ENCODE measurements around the gene OR2W1. TPM values are rescaled to one million over a fixed set of nuclear protein-coding genes. Genes with fewer than 3 reads are reported as not detected.

Gene OR2W1
- total RNA-seq, 1 experiment from 2014 or later: not detected

- in situ Hi-C loops (cut with HindIII; ENCODE audit: low pct_unique_long_range_greater_than_20kb, low sequenced_read_pairs): loop anchor here (10.0 kb wide), 1 partner anchor 75 kb away; no protein-coding TSS in a partner anchor
- DNase-seq (ENCODE audit: low read depth): no peak
These were observed 35.6 kb downstream of the OR2W1 start for GRCh38 chr6:29009358-29009757.

- in situ Hi-C loops (cut with HindIII; ENCODE audit: low pct_unique_long_range_greater_than_20kb, low sequenced_read_pairs): loop anchor here (10.0 kb wide), 1 partner anchor 73 kb away; no protein-coding TSS in a partner anchor
These were observed 36.9 kb downstream of the OR2W1 start for GRCh38 chr6:29008089-29008488.

DNA sequence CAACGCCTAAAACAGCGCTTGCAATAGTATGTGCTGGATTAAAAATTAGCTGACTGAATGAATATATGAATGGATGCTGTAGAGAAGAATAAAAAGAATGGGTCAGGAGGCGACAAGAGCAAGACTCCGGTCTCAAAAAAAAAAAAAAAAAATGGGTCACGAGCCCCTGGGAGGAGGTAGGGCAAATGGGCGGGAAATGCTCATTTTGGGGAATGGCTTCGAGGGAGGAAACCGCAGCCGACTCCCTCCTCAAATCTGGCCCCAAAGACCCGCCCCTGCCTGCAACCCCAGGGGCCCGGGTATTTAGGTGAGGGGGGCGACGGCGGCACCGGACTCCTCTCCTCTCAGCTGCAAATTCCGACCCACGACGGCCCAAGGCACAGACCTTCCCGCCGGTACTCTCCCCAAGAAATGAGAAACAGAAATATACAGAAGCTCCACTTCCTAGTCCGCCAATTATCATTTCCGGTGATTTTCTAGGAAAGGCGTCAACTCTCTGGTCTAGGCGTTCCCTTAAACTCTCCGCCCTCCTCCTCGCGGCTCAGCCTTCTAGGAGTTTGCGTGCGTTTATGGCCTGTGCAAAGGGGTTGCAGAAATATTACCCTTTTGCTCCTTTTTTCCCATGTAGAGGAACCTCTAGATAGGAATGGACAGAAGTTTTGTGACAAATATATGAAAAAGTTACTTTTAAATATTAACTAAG, 39.6 kb downstream of the OR2W1 start, which contains the start of gene ZNF311:
Gene ZNF311 (minus strand): TSS at position 133 of the 703 bp plus-strand sequence. CDS start 1,361 bp downstream, outside the sequence.
- DNase-seq (ENCODE audit: low read depth): peak; percentile 78
- in situ Hi-C loops (cut with HindIII; ENCODE audit: low pct_unique_long_range_greater_than_20kb, low sequenced_read_pairs): loop anchor here (10.0 kb wide), 1 partner anchor 71 kb away; no protein-coding TSS in a partner anchor

More at GRCh38 chr6:29008089-29008488, 36.9 kb downstream of the OR2W1 start:
- DNase-seq (ENCODE audit: low read depth): no peak

GRCh38 chr6:28996844-28997510, 48.0 kb downstream of the OR2W1 start:
- DNase-seq (ENCODE audit: low read depth): no peak
- in situ Hi-C loops (cut with HindIII; ENCODE audit: low pct_unique_long_range_greater_than_20kb, low sequenced_read_pairs): no loop called here

DNA sequence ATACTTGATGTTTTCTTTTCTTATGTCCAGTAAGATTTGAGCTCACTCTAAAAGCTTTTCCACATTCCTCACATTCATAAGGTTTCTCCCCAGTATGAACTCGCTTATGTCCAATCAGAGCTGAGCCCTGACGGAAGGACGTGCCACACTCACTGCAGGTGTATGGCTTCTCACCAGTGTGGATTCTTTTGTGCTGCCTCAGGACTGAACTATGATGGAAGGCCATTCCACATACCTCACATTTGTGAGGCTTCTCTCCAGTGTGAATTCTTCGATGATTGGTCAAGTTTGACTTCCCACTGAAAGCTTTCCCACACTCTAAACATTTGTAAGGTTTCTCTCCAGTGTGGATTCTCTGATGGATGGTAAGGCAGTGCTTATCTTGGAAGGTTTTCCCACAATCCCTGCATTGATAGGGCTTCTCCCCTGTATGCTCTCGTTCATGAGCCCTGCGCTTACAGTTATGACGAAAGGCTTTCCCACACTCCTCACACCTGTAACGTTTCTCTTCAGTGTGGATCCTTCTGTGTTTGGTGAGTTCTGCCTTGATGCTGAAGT, 49.8 kb downstream of the OR2W1 start:
- no peak for DNase-seq (ENCODE audit: low read depth)
- in situ Hi-C loops (cut with HindIII; ENCODE audit: low pct_unique_long_range_greater_than_20kb, low sequenced_read_pairs): no loop called here

Other genes starting within 250 kb of the OR2W1 start
- gene TRIM27, start 121.2 kb downstream of the OR2W1 start, total RNA-seq (2014; rRNA removed; shearing (Covaris generic); ENCODE audit: low replicate concordance): 144 and 159 TPM in 2 replicates
- gene ZNF311, start 39.9 kb downstream of the OR2W1 start, total RNA-seq (2014; rRNA removed; shearing (Covaris generic); ENCODE audit: low replicate concordance): 4.1 and 5.9 TPM in 2 replicates
- gene OR2B3, start 42.1 kb upstream of the OR2W1 start, total RNA-seq (2014; rRNA removed; shearing (Covaris generic); ENCODE audit: low replicate concordance): not detected in 2 replicates
- gene OR2J1, start 54.3 kb upstream of the OR2W1 start, total RNA-seq (2014; rRNA removed; shearing (Covaris generic); ENCODE audit: low replicate concordance): not detected in 2 replicates
- gene OR2J3, start 62.9 kb upstream of the OR2W1 start, total RNA-seq (2014; rRNA removed; shearing (Covaris generic); ENCODE audit: low replicate concordance): not detected in 2 replicates
- gene OR2J2, start 125.7 kb upstream of the OR2W1 start, total RNA-seq (2014; rRNA removed; shearing (Covaris generic); ENCODE audit: low replicate concordance): not detected in 2 replicates

All from Caki2 (cell line).